ENCODE measurements around the gene ATOH8.

The ATOH8 gene

GRCh38 chr2:85754313-85755095, 713 bp downstream of the ATOH8 start:
- H3K4me3 Mint-ChIP-seq, result peak overlapping the region; percentile 90 to 93
- H3K27ac Mint-ChIP-seq, result no peak overlapping the region
- no peaks in the 10 kb centered on the region for H3K9me3 Mint-ChIP-seq
- DNase-seq, result peak; percentile 41 to 46
- peaks cover 22% of the 10 kb centered on the region for H3K4me1 Mint-ChIP-seq
- H3K27me3 Mint-ChIP-seq, result peaks cover 94% of the 10 kb centered on the region
- ATAC-seq, result peak; percentile 53

GRCh38 chr2:85755122-85756027, 1.6 kb downstream of the ATOH8 start:
- peak; percentile 43 for ATAC-seq
- H3K4me3 Mint-ChIP-seq, result peak overlapping the region; percentile 90 to 93
- H3K27ac Mint-ChIP-seq, result no peak overlapping the region
- H3K27me3 Mint-ChIP-seq, result peaks cover 97% of the 10 kb centered on the region
- peaks cover 22% of the 10 kb centered on the region for H3K4me1 Mint-ChIP-seq
- H3K9me3 Mint-ChIP-seq, result no peaks in the 10 kb centered on the region
- no peak for DNase-seq

GRCh38 chr2:85756195-85756594, 2.4 kb downstream of the ATOH8 start:
- Mint-ChIP-seq H3K27me3 (peaks cover 88% of the 10 kb centered on the region), H3K4me3 (no peak overlapping the region), H3K4me1 (peaks cover 22% of the 10 kb centered on the region), H3K9me3 (no peaks in the 10 kb centered on the region), H3K27ac (no peak overlapping the region)
- no peak for DNase-seq
- ATAC-seq, result no peak

- Mint-ChIP-seq H3K27me3 (peaks cover 81% of the 10 kb centered on the region), H3K4me1 (peaks cover 22% of the 10 kb centered on the region), H3K9me3 (no peaks in the 10 kb centered on the region), H3K4me3 (no peak overlapping the region), H3K27ac (no peak overlapping the region)
- no peak for ATAC-seq
- DNase-seq, result no peak
These were observed 3.1 kb downstream of the ATOH8 start for GRCh38 chr2:85756822-85757435.

- Mint-ChIP-seq H3K27ac (no peak overlapping the region), H3K27me3 (peaks cover 72% of the 10 kb centered on the region), H3K9me3 (no peaks in the 10 kb centered on the region), H3K4me3 (no peak overlapping the region), H3K4me1 (peaks cover 22% of the 10 kb centered on the region)
- DNase-seq (no peak), ATAC-seq (no peak)
These were observed 4.1 kb downstream of the ATOH8 start for GRCh38 chr2:85757860-85758259.

DNA sequence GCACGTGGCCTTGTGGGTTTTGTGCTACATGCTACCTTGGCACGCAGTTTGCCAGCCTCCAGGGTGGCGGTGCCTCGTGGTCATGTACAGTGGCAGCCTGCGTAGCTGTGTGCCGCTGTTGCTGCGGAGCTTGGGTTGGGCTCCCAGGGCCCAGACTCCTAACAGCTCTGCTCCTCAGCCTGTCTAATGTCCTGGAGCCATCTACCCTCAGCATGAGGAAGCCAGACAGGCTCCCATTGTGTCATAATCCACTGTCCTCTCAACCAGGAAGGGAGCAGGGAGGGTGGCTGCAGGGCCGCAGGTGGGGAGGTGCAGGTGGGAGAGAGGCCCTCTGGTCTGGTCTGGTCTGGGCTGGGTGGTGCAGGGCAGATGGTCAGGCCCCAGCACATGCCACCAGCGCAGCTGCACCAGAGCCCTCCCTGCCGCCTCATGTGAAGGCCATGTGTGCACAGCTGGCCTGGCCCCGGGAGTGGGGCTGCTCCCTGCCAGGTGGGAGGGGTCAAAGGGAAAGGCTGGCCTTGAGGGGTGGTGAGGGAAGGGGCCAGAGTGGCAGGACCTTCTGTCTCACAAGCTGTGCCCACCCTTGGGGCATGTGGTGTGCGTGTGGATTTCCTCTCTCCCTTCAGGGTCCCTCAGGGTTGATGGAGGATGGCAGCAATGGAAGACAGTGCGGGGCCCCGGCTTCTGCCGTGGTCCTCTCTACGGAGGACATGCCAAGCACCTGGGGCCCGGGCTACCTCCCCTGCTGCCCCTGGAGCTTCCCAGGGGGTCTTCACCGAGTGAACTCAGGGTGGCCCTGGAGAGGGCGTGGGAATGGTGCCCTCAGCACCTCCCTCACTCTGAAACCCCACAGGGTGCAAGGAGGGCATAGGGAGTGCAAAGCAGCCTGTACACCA, 4.8 kb downstream of the ATOH8 start:
- DNase-seq (no peak), ATAC-seq (peak; percentile 18)
- H3K4me3 Mint-ChIP-seq, result no peak overlapping the region
- H3K27ac Mint-ChIP-seq, result no peak overlapping the region
- peaks cover 69% of the 10 kb centered on the region for H3K27me3 Mint-ChIP-seq
- H3K4me1 Mint-ChIP-seq, result peaks cover 14% of the 10 kb centered on the region
- H3K9me3 Mint-ChIP-seq, result no peaks in the 10 kb centered on the region

- DNase-seq (no peak), ATAC-seq (no peak)
- peaks cover 69% of the 10 kb centered on the region for H3K27me3 Mint-ChIP-seq
- peaks cover 14% of the 10 kb centered on the region for H3K4me1 Mint-ChIP-seq
- no peak overlapping the region for H3K4me3 Mint-ChIP-seq
- no peaks in the 10 kb centered on the region for H3K9me3 Mint-ChIP-seq
- no peak overlapping the region for H3K27ac Mint-ChIP-seq
These were observed 5.4 kb downstream of the ATOH8 start for GRCh38 chr2:85759257-85759613.

GRCh38 chr2:85760371-85760770, 6.6 kb downstream of the ATOH8 start:
- Mint-ChIP-seq H3K27me3 (peaks cover 69% of the 10 kb centered on the region), H3K4me1 (peaks cover 8% of the 10 kb centered on the region), H3K4me3 (no peak overlapping the region), H3K9me3 (no peaks in the 10 kb centered on the region), H3K27ac (no peak overlapping the region)
- DNase-seq, result no peak
- ATAC-seq, result no peak

- peaks cover 69% of the 10 kb centered on the region for H3K27me3 Mint-ChIP-seq
These were observed 7.1 kb downstream of the ATOH8 start for GRCh38 chr2:85760872-85761271.

DNA sequence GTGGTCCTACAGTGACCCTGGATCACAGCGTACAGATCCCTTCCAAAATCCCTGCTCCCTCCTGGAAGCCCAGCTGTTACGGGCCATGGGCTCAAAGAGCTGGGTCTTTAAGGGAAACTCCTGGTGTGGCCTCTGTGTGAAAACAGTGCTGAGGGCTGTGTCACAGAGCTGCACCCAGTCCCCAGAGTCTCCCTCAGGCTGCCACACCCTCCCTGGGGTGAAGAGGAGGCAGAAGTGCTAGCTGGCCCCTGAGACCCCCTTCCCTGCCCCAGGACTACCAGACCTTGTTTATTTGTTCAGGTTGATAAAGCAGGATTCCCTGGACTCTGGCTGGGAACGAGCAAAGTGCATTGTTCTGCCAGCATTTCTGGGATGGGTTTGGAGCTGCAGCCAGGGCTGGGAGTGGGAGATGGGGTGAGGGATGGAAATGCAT, 7.7 kb downstream of the ATOH8 start:
- Mint-ChIP-seq H3K4me1 (peaks cover 10% of the 10 kb centered on the region), H3K27me3 (peaks cover 69% of the 10 kb centered on the region), H3K4me3 (no peak overlapping the region), H3K9me3 (no peaks in the 10 kb centered on the region), H3K27ac (no peak overlapping the region)
- ATAC-seq (no peak), DNase-seq (no peak)

More at GRCh38 chr2:85760872-85761271, 7.1 kb downstream of the ATOH8 start:
- H3K27ac Mint-ChIP-seq, result no peak overlapping the region
- no peak overlapping the region for H3K4me3 Mint-ChIP-seq
- H3K4me1 Mint-ChIP-seq, result peaks cover 9% of the 10 kb centered on the region
- ATAC-seq, result no peak
- no peaks in the 10 kb centered on the region for H3K9me3 Mint-ChIP-seq
- no peak for DNase-seq

DNA sequence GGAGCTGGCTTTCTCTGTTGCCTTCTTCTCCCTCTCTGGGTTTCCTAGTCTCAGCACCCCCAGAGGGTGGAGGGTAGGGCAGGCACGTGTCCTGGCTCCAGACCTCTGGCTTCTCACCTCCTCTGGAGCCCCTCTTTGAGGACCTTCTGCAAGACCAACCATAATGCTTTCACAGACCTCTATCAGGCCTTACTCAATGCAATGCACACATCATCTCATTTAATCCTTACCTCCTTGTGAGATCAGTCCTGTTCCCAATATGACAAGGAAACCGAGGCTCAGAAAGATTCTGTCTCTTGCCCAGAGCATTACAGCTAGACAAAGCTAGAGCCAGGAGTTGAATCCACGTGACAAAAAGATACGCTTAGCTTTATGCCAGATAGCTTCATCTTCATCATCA, 8.2 kb downstream of the ATOH8 start:
- H3K27me3 Mint-ChIP-seq, result peaks cover 69% of the 10 kb centered on the region
- H3K27ac Mint-ChIP-seq, result no peak overlapping the region

DNA sequence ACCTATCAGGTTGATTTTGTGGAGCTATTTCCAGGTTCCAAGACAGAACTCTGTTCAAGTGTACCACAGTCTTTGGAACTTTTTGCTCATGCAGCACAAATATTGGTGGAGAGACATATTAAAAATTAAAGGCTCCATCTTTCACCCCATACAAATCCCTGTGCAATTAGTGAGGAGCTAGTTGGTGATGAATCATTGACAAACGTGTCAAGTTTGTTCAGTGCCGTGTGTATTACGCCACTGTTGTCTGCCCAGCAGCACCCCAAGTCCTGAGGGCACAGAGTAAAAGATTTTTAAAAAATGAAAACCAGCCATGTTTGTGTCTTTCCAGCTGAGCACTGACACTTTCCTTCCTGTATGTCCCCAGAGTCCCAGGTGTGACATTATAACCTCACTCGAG, 9.3 kb downstream of the ATOH8 start:
- no peak overlapping the region for H3K4me3 Mint-ChIP-seq
- peaks cover 10% of the 10 kb centered on the region for H3K4me1 Mint-ChIP-seq
- H3K27me3 Mint-ChIP-seq, result peaks cover 65% of the 10 kb centered on the region
- H3K9me3 Mint-ChIP-seq, result no peaks in the 10 kb centered on the region
- ATAC-seq, result no peak
- no peak for DNase-seq
- no peak overlapping the region for H3K27ac Mint-ChIP-seq

More for the DNA sequence above, 8.2 kb downstream of the ATOH8 start:
- H3K9me3 Mint-ChIP-seq, result no peaks in the 10 kb centered on the region
- ATAC-seq, result no peak
- H3K4me1 Mint-ChIP-seq, result peaks cover 10% of the 10 kb centered on the region
- DNase-seq, result no peak
- H3K4me3 Mint-ChIP-seq, result no peak overlapping the region

GRCh38 chr2:85763831-85764230, 10.0 kb downstream of the ATOH8 start:
- no peak overlapping the region for H3K4me3 Mint-ChIP-seq
- no peaks in the 10 kb centered on the region for H3K9me3 Mint-ChIP-seq
- peaks cover 10% of the 10 kb centered on the region for H3K4me1 Mint-ChIP-seq
- ATAC-seq, result no peak
- H3K27me3 Mint-ChIP-seq, result peaks cover 59% of the 10 kb centered on the region
- H3K27ac Mint-ChIP-seq, result no peak overlapping the region
- no peak for DNase-seq

DNA sequence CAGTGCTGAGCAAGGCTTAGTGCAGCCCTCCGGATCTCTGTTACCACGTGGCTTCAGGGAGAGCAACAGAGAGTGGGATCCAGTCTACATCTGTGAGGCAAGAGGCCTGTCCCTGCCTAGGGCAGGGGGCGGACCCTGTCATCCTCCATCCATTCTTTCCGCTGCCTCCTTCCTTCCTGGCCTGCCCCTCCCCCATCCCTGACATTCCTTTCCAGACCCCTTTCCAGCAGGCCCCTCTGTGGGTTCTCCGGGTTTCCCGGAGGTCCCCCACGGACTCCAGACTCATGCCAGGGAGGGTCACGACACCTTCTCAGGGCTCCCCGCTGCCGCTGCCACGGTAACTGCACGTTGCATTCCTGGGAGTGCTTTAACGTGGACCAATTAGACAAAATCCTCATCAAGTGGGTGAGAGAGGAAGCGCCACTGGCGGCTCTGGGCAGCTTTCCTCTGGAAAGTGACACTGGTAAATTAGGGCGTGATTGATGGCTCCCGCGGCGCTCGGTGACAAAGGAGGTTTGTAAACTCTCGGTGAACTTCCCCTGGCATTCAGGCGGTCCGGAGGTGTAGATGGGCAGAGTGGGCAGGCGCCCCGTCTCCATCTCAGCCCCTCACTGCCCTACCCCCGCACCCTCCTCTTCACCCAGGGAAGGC, 11.4 kb downstream of the ATOH8 start:
- no peak for ATAC-seq
- H3K4me1 Mint-ChIP-seq, result peaks cover 10% of the 10 kb centered on the region
- peak overlapping the region in 1 of 2 donors; percentile 44 for H3K27ac Mint-ChIP-seq
- peaks cover 47% of the 10 kb centered on the region for H3K27me3 Mint-ChIP-seq
- no peak overlapping the region for H3K4me3 Mint-ChIP-seq
- H3K9me3 Mint-ChIP-seq, result no peaks in the 10 kb centered on the region
- no peak for DNase-seq

All from stimulated activated naive CD8-positive, alpha-beta T cell treated with anti-CD3 and anti-CD28 coated beads, Interleukin-15, amount 100 ng/mL, for 72 hours (primary cell).